Measurements from ENCODE around the gene DOCK1.

Gene DOCK1

GRCh38 chr10:127080317-127080716 lies 175.1 kb downstream of the DOCK1 start:
- Histone ChIP-seq H3K36me3 (ENCODE audit: low read depth) (0 out of 2 replicates have a peak, but pooled peaks cover 7% of the 10 kb centered on the region), H3K4me3 (ENCODE audit: severe bottlenecking) (no peak overlapping the region), H3K27ac (ENCODE audit: poor library complexity, severe bottlenecking) (no peak overlapping the region), H3K9me3 (ENCODE audit: severe bottlenecking) (no peaks in the 10 kb centered on the region), H3K27me3 (ENCODE audit: insufficient read depth, poor library complexity, severe bottlenecking) (no peaks in the 10 kb centered on the region), H3K4me1 (ENCODE audit: insufficient read depth, poor library complexity, severe bottlenecking) (no peaks in the 10 kb centered on the region)
- no peak for ATAC-seq (ENCODE audit: low read depth)
- no peak for DNase-seq (ENCODE audit: low spot score)
- TF ChIP-seq CTCF (IDR thresholded peaks at IDR 0.05; ENCODE audit: poor library complexity, severe bottlenecking): no peak

GRCh38 chr10:127081851-127082345 lies 176.7 kb downstream of the DOCK1 start:
- Histone ChIP-seq H3K27me3 (ENCODE audit: insufficient read depth, poor library complexity, severe bottlenecking) (no peaks in the 10 kb centered on the region), H3K27ac (ENCODE audit: poor library complexity, severe bottlenecking) (no peak overlapping the region), H3K9me3 (ENCODE audit: severe bottlenecking) (no peaks in the 10 kb centered on the region), H3K4me3 (ENCODE audit: severe bottlenecking) (no peak overlapping the region), H3K36me3 (ENCODE audit: low read depth) (0 out of 2 replicates have a peak, but pooled peaks cover 7% of the 10 kb centered on the region), H3K4me1 (ENCODE audit: insufficient read depth, poor library complexity, severe bottlenecking) (no peaks in the 10 kb centered on the region)
- TF ChIP-seq CTCF (IDR thresholded peaks at IDR 0.05; ENCODE audit: poor library complexity, severe bottlenecking): no peak
- DNase-seq (ENCODE audit: low spot score) (no peak), ATAC-seq (ENCODE audit: low read depth) (no peak)

- no peak for TF ChIP-seq CTCF (IDR thresholded peaks at IDR 0.05; ENCODE audit: poor library complexity, severe bottlenecking)
- Histone ChIP-seq H3K27ac (ENCODE audit: poor library complexity, severe bottlenecking) (no peak overlapping the region), H3K4me3 (ENCODE audit: severe bottlenecking) (no peak overlapping the region), H3K36me3 (ENCODE audit: low read depth) (0 out of 2 replicates have a peak, but pooled peaks cover 7% of the 10 kb centered on the region), H3K9me3 (ENCODE audit: severe bottlenecking) (no peaks in the 10 kb centered on the region), H3K4me1 (ENCODE audit: insufficient read depth, poor library complexity, severe bottlenecking) (no peaks in the 10 kb centered on the region), H3K27me3 (ENCODE audit: insufficient read depth, poor library complexity, severe bottlenecking) (no peaks in the 10 kb centered on the region)
- ATAC-seq (ENCODE audit: low read depth): no peak
- no peak for DNase-seq (ENCODE audit: low spot score)
These were observed 177.4 kb downstream of the DOCK1 start for GRCh38 chr10:127082651-127083050.

GRCh38 chr10:127085957-127086356 lies 180.7 kb downstream of the DOCK1 start:
- no peak overlapping the region for H3K27ac ChIP-seq (ENCODE audit: poor library complexity, severe bottlenecking)
- DNase-seq (ENCODE audit: low spot score): no peak
- no peaks in the 10 kb centered on the region for H3K9me3 ChIP-seq (ENCODE audit: severe bottlenecking)
- no peaks in the 10 kb centered on the region for H3K4me1 ChIP-seq (ENCODE audit: insufficient read depth, poor library complexity, severe bottlenecking)
- no peak overlapping the region for H3K4me3 ChIP-seq (ENCODE audit: severe bottlenecking)
- no peak for ATAC-seq (ENCODE audit: low read depth)
- H3K36me3 ChIP-seq (ENCODE audit: low read depth): 0 out of 2 replicates have a peak, but pooled peaks cover 7% of the 10 kb centered on the region
- no peaks in the 10 kb centered on the region for H3K27me3 ChIP-seq (ENCODE audit: insufficient read depth, poor library complexity, severe bottlenecking)
- no peak for TF ChIP-seq CTCF (IDR thresholded peaks at IDR 0.05; ENCODE audit: poor library complexity, severe bottlenecking)

DNA sequence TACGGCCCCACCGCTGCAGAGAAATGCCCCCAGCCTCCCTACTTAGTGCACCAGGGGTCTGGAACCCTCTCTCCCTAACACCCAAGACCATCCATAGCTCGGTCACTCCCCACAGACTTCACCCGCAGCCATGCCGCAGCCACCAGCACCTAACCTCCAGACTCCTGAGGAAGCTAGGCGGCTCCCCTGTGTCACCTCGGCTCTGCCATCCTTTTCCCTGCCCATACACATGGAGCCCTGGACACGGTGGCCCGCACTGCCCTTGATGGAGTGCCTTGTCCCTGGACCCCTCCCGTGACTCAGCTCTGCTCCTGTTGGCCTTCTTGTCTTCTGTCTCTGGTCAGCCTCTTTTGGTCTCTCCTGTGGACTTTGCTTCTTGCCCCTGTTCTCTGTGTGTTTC lies 183.7 kb downstream of the DOCK1 start:
- TF ChIP-seq CTCF (IDR thresholded peaks at IDR 0.05; ENCODE audit: poor library complexity, severe bottlenecking): no peak
- no peaks in the 10 kb centered on the region for H3K27me3 ChIP-seq (ENCODE audit: insufficient read depth, poor library complexity, severe bottlenecking)
- no peak overlapping the region for H3K27ac ChIP-seq (ENCODE audit: poor library complexity, severe bottlenecking)
- H3K4me3 ChIP-seq (ENCODE audit: severe bottlenecking): no peak overlapping the region
- H3K4me1 ChIP-seq (ENCODE audit: insufficient read depth, poor library complexity, severe bottlenecking): no peaks in the 10 kb centered on the region
- DNase-seq (ENCODE audit: low spot score): no peak
- H3K36me3 ChIP-seq (ENCODE audit: low read depth): no peaks in the 10 kb centered on the region
- ATAC-seq (ENCODE audit: low read depth): no peak
- no peaks in the 10 kb centered on the region for H3K9me3 ChIP-seq (ENCODE audit: severe bottlenecking)

Measured in RWPE2 (cell line).